PC-3 (cell line): ENCODE measurements around the gene PAX7. TPM values are rescaled to one million over a fixed set of nuclear protein-coding genes. Genes with fewer than 3 reads are reported as not detected.

ENCODE experiments used
- ATAC-seq: fragments of 200-7000 bp; cut with Tn5 transposase; 2 replicates; pipeline ENCODE4 v1.9.1; 2020; ENCODE audit warnings: mild to moderate bottlenecking, moderate library complexity
- BruUV-seq: library from RNA; stranded (reverse); fragments of 400-500 nt; replicated peaks from 2 replicates; lab custom pipeline; 2021; lab: Mats Ljungman, UMichigan
- CTCF ChIA-PET: fragments of 300-600 bp; sonication (Branson Sonifier 250); formaldehyde crosslinking; loops from one replicate; lab custom pipeline; 2022; ENCODE audit warnings: antibody characterized with exemption; lab: Charles Lee
- POLR2A ChIA-PET: fragments of 300-600 bp; sonication (Branson Sonifier 250); formaldehyde crosslinking; loops from one replicate; lab custom pipeline; 2022; ENCODE audit warnings: antibody characterized with exemption; ENCODE audit not compliant: unreplicated experiment; lab: Charles Lee
- DNase-seq: peaks from one replicate; pipeline ENCODE4 v3.0.0-alpha.2; 2015
- H2AFZ ChIP-seq: fragments of 300-600 bp; sonication (generic); 2 replicates; pipeline ENCODE4 v1.6.0; 2016; ENCODE audit warnings: antibody characterized with exemption, low read length
- H3F3A ChIP-seq: fragments of 300-600 bp; sonication (generic); one replicate; pipeline ENCODE4 v1.6.0; 2017; ENCODE audit warnings: antibody characterized with exemption, low read length, control low read depth, mild to moderate bottlenecking; ENCODE audit not compliant: unreplicated experiment
- H3K27ac ChIP-seq: fragments of 300-600 bp; sonication (generic); 2 replicates; pipeline ENCODE4 v1.5.1; 2016; ENCODE audit warnings: mild to moderate bottlenecking, low read length
- H3K27me3 ChIP-seq: fragments of 300-600 bp; sonication (generic); 2 replicates; pipeline ENCODE4 v1.6.1; 2016; ENCODE audit warnings: low read length, mixed read lengths
- H3K36me3 ChIP-seq: fragments of 300-600 bp; sonication (generic); 2 replicates; pipeline ENCODE4 v1.6.1; 2016; ENCODE audit warnings: low read depth, mixed run types, low read length, mixed read lengths
- H3K4me1 ChIP-seq: fragments of 300-600 bp; sonication (generic); 2 replicates; pipeline ENCODE4 v1.5.1; 2016; ENCODE audit warnings: low read length; ENCODE audit not compliant: insufficient read depth
- H3K4me2 ChIP-seq: fragments of 300-600 bp; sonication (generic); 2 replicates; pipeline ENCODE4 v1.6.0; 2016; ENCODE audit warnings: low read length
- H3K4me3 ChIP-seq: fragments of 300-600 bp; sonication (generic); 2 replicates; pipeline ENCODE4 v1.5.1; 2016; ENCODE audit warnings: mild to moderate bottlenecking, low read length, mixed read lengths
- H3K79me2 ChIP-seq: fragments of 300-600 bp; sonication (generic); 2 replicates; pipeline ENCODE4 v1.6.1; 2017; ENCODE audit warnings: low read length, mixed read lengths
- H3K9ac ChIP-seq: fragments of 300-600 bp; sonication (generic); 2 replicates; pipeline ENCODE4 v1.6.0; 2016; ENCODE audit warnings: mild to moderate bottlenecking, low read length
- H3K9me2 ChIP-seq: fragments of 300-600 bp; sonication (generic); replicated peaks from 2 replicates; pipeline ENCODE4 v1.6.1; 2016; ENCODE audit warnings: mixed run types, low read length, mixed read lengths
- H3K9me3 ChIP-seq: fragments of 300-600 bp; sonication (generic); 2 replicates; pipeline ENCODE4 v1.6.1; 2016; ENCODE audit warnings: low read length, mixed read lengths
- H4K20me1 ChIP-seq: fragments of 300-600 bp; sonication (generic); 2 replicates; pipeline ENCODE4 v1.6.1; 2016; ENCODE audit warnings: low read length, mixed read lengths
- CTCF ChIP-seq: fragments of 300-600 bp; sonication (generic); conservative IDR thresholded peaks from 2 replicates; pipeline ENCODE4 v1.5.1; 2017; ENCODE audit warnings: antibody characterized with exemption, low read depth, mild to moderate bottlenecking, low read length
- EZH2 ChIP-seq: fragments of 300-600 bp; sonication (generic); IDR thresholded peaks from one replicate; pipeline ENCODE4 v1.6.1; 2017; ENCODE audit warnings: antibody characterized with exemption, mild to moderate bottlenecking, low read length; ENCODE audit not compliant: unreplicated experiment
- EZH2phosphoT487 ChIP-seq: fragments of 300-600 bp; sonication (generic); IDR thresholded peaks from 2 replicates; pipeline ENCODE4 v1.6.1; 2018; ENCODE audit warnings: mild to moderate bottlenecking, antibody characterized with exemption, low read length, borderline replicate concordance
- intact Hi-C: fragments of 100-400 bp; cut with micrococcal nuclease; formaldehyde crosslinking; loops from 2 replicates; pipeline ENCODE4 v1.9.0; 2023
- total RNA-seq: library from RNA; depleted of rRNA; stranded (reverse); fragments of >200 nt; gene quantifications from 2 replicates; pipeline ENCODE4 v1.2.3, GENCODE V29; 2014

Gene PAX7
- total RNA-seq, 1 experiment from 2014 or later: not detected

- no peak overlapping the region for H3K27ac ChIP-seq
- CTCF ChIA-PET: no interaction called here
- DNase-seq (no peak), ATAC-seq (no peak)
- BruUV-seq: no TSS peak
- no peaks in the 10 kb centered on the region for H4K20me1 ChIP-seq
- H3F3A ChIP-seq: no peaks in the 10 kb centered on the region
- H3K4me1 ChIP-seq: no peaks in the 10 kb centered on the region
- H3K4me3 ChIP-seq: no peak overlapping the region
- H3K27me3 ChIP-seq: peaks cover 14% of the 10 kb centered on the region; the same call in 1 of the 2 replicates
- no peaks in the 10 kb centered on the region for H3K79me2 ChIP-seq
- H3K9ac ChIP-seq: no peak overlapping the region
- 0 out of 2 replicates have a peak, but pooled peaks cover 3% of the 10 kb centered on the region for H3K9me3 ChIP-seq
- no peaks in the 10 kb centered on the region for H3K9me2 ChIP-seq
- POLR2A ChIA-PET: no interaction called here
- intact Hi-C loops: no loop called here
- H3K4me2 ChIP-seq: no peak overlapping the region
- no peaks in the 10 kb centered on the region for H3K36me3 ChIP-seq
- TF ChIP-seq CTCF: no peak
- TF ChIP-seq EZH2: no peak
- no peak for TF ChIP-seq EZH2phosphoT487
- H2AFZ ChIP-seq: no peak overlapping the region
Observed at GRCh38 chr1:18611311-18611710, 19.3 kb upstream of the PAX7 start.

DNA sequence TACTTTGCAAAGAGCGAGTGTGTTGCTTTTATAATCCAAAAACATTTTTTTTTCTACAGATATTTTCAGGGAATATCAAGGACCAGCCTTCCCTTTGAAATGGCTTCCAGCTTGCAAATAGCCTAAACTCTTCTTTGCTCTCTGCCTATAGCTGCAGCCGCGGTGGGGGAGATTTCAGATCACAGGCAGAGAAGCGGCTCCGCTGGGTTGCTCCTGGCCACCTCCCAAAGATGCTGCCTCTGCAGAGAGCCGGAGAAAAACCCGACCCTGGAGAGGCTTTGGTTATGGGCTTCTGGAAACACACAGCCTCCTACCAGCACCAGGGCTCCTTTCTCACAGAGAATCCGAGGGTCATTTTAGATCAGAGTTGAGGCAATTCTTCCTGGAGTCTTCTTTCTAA is 18.6 kb upstream of the PAX7 start:
- Histone ChIP-seq H3K9me2 (no peaks in the 10 kb centered on the region), H3K27me3 (peaks cover 14% of the 10 kb centered on the region; the same call in 1 of the 2 replicates), H2AFZ (no peak overlapping the region), H3K27ac (no peak overlapping the region), H3K36me3 (no peaks in the 10 kb centered on the region), H4K20me1 (no peaks in the 10 kb centered on the region), H3K9ac (no peak overlapping the region), H3K4me3 (no peak overlapping the region), H3K4me2 (no peak overlapping the region), H3F3A (no peaks in the 10 kb centered on the region), H3K9me3 (0 out of 2 replicates have a peak, but pooled peaks cover 3% of the 10 kb centered on the region), H3K4me1 (no peaks in the 10 kb centered on the region), H3K79me2 (no peaks in the 10 kb centered on the region)
- ChIA-PET CTCF (no interaction called here), POLR2A (no interaction called here)
- intact Hi-C loops: no loop called here
- DNase-seq (no peak), ATAC-seq (no peak)
- no peak for TF ChIP-seq EZH2
- no peak for TF ChIP-seq EZH2phosphoT487
- TF ChIP-seq CTCF: no peak
- no TSS peak for BruUV-seq

DNA sequence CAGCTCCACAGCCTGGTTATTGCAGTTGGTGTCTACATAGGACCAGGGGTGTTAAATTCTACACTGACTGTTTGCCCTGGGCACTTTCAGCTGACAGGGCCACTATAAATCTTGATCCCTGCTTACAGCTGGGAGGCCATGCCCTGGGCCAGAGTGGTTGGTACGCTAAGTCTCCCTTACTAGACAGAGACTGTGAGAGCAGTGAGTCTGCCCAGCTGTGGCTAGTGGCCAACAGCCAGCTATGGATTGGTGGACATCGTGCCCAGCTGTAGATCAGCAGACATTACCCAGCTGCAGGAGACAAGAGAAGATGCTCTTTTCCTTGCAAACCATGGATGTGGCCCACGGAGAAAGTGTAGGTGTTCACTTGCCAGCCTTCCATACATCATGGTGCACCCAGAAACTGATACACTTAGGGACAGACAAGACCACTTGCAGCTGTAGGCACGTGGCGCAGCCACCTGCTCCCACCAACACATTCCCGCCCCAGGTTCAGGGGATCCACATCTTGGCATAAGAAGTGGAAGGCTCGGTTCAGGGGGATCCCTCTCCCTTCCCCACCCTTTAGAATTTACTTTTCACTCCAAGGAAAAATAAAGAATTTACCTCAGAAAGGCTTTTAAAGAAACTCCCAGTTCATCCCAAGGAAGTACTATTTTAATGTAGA is 16.4 kb upstream of the PAX7 start:
- Histone ChIP-seq H4K20me1 (no peaks in the 10 kb centered on the region), H3K9me3 (0 out of 2 replicates have a peak, but pooled peaks cover 3% of the 10 kb centered on the region), H3K4me2 (no peak overlapping the region), H3F3A (no peaks in the 10 kb centered on the region), H3K27ac (no peak overlapping the region), H3K9ac (no peak overlapping the region), H3K4me3 (no peak overlapping the region), H3K79me2 (no peaks in the 10 kb centered on the region), H3K36me3 (no peaks in the 10 kb centered on the region), H2AFZ (no peak overlapping the region), H3K27me3 (peaks cover 14% of the 10 kb centered on the region; the same call in 1 of the 2 replicates), H3K9me2 (no peaks in the 10 kb centered on the region), H3K4me1 (peaks cover 13% of the 10 kb centered on the region)
- intact Hi-C loops: no loop called here
- POLR2A ChIA-PET: no interaction called here
- CTCF ChIA-PET: no interaction called here
- DNase-seq (no peak), ATAC-seq (no peak)
- no TSS peak for BruUV-seq
- TF ChIP-seq CTCF: no peak
